HAP-1 (cell line): ENCODE measurements around the gene GPALPP1.
"Not testable (repeated sequence)": the region's sequence is repeated elsewhere in the genome, so short reads cannot be mapped to it uniquely, and the experiment has no call there.

ENCODE experiments used
- DNase-seq, 2 experiments: peaks; one replicate each; pipeline ENCODE4 v3.0.0-alpha.2; 2016 to 2020; ENCODE audit warnings: low spot score in 2 of 2
- H3K27me3 ChIP-seq: fragments of 250-450 bp; sonication (Bioruptor Pico); 2 replicates; pipeline ENCODE4 v1.5.1; 2020; ENCODE audit warnings: low read depth, mild to moderate bottlenecking, moderate library complexity
- H3K36me3 ChIP-seq: fragments of 250-450 bp; sonication (Bioruptor Pico); replicated peaks from 2 replicates; pipeline ENCODE4 v1.5.1; 2020; ENCODE audit warnings: mild to moderate bottlenecking
- H3K4me1 ChIP-seq: fragments of 250-450 bp; sonication (Bioruptor Pico); 2 replicates; pipeline ENCODE4 v1.5.1; 2020; ENCODE audit warnings: mild to moderate bottlenecking
- H3K4me3 ChIP-seq: fragments of 250-450 bp; sonication (Bioruptor Pico); 2 replicates; pipeline ENCODE4 v1.5.1; 2020; ENCODE audit warnings: mild to moderate bottlenecking, moderate library complexity
- H3K9me3 ChIP-seq: fragments of 250-450 bp; sonication (Bioruptor Pico); 2 replicates; pipeline ENCODE4 v1.5.1; 2020; ENCODE audit warnings: mild to moderate bottlenecking, moderate library complexity
- in situ Hi-C: fragments of 300-500 bp; cut with MboI; formaldehyde crosslinking; loops from 3 replicates; pipeline ENCODE4 v1.14.3; 2020; ENCODE audit warnings: low sequenced_read_pairs, inconsistent platforms, mixed read lengths

GPALPP1 gene, protein sequence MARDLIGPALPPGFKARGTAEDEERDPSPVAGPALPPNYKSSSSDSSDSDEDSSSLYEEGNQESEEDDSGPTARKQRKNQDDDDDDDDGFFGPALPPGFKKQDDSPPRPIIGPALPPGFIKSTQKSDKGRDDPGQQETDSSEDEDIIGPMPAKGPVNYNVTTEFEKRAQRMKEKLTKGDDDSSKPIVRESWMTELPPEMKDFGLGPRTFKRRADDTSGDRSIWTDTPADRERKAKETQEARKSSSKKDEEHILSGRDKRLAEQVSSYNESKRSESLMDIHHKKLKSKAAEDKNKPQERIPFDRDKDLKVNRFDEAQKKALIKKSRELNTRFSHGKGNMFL

GRCh38 chr13:44989071-44989889 is at the start of gene GPALPP1, which contains the start of gene NUFIP1:
GPALPP1 (plus strand) TSS chr13:44989538; CDS start chr13:44989655, 117 bp downstream.
NUFIP1 (minus strand) TSS chr13:44989471; CDS start chr13:44989436, 35 bp downstream.
- peak; percentile 91 to 93 for DNase-seq
- Histone ChIP-seq H3K9me3 (no peaks in the 10 kb centered on the region), H3K4me1 (peaks cover 9% of the 10 kb centered on the region), H3K27me3 (no peaks in the 10 kb centered on the region), H3K4me3 (peak within 1 kb of the TSS; percentile 94), H3K36me3 (peaks cover 7% of the 10 kb centered on the region)
- in situ Hi-C loops = no loop called here

GRCh38 chr13:44943411-44943810 is 45.9 kb upstream of the GPALPP1 start:
- not testable (repeated sequence) for H3K4me1 ChIP-seq, H3K4me3 ChIP-seq, DNase-seq, H3K9me3 ChIP-seq, H3K27me3 ChIP-seq
- H3K36me3 ChIP-seq = peaks cover 12% of the 10 kb centered on the region
- in situ Hi-C loops = loop anchor here (25.0 kb wide), 1 partner anchor 1031 kb away; no protein-coding TSS in a partner anchor

DNA sequence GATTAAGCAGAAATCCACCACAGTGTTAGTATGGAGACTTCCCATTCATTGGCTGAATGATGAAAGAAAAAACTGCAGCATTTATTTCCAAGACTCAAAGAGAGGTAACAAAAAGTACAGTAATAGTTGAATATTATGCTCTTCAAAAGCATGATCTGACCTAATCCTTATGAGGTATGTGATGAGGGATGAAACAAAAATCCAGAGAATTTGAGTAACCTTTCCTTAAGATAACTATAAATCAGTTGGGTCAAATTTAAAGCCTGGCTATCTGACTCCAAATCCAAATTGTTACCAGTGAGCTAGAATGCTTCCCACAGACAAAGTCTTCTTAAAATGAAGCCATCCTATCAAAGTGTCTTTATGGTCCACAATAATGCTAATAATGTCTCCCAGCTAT is 38.2 kb upstream of the GPALPP1 start:
- in situ Hi-C loops = no loop called here
- DNase-seq = no peak
- no peaks in the 10 kb centered on the region for H3K27me3 ChIP-seq
- no peaks in the 10 kb centered on the region for H3K9me3 ChIP-seq
- H3K4me1 ChIP-seq = no peaks in the 10 kb centered on the region
- no peak overlapping the region for H3K4me3 ChIP-seq
- H3K36me3 ChIP-seq = 0 out of 2 replicates have a peak, but pooled peaks cover 7% of the 10 kb centered on the region

DNA sequence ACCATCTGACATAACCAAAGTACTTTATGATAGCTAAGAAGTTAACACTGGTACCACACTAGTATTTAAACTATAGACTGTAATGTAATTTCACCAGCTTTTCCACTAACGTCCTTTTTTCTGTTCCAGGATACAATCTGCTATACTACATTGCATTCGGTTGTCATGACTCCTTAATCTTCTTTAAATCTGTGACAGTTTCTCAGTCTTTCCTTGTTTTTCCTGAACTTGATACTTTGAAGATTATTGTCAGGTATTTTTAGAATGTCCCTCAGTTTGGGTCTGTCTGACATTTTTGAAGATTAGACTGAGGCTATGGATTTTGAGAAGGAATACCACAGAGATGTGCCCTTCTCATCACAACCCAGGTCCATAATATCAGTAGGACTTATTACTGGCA is 36.7 kb upstream of the GPALPP1 start:
- in situ Hi-C loops = no loop called here
- H3K27me3 ChIP-seq = no peaks in the 10 kb centered on the region
- no peak overlapping the region for H3K4me3 ChIP-seq
- DNase-seq = no peak
- H3K36me3 ChIP-seq = 0 out of 2 replicates have a peak, but pooled peaks cover 7% of the 10 kb centered on the region
- H3K4me1 ChIP-seq = no peaks in the 10 kb centered on the region
- H3K9me3 ChIP-seq = no peaks in the 10 kb centered on the region

GRCh38 chr13:44954224-44954623 is 35.1 kb upstream of the GPALPP1 start:
- Histone ChIP-seq H3K4me3 (no peak overlapping the region), H3K9me3 (no peaks in the 10 kb centered on the region), H3K4me1 (no peaks in the 10 kb centered on the region), H3K27me3 (no peaks in the 10 kb centered on the region), H3K36me3 (0 out of 2 replicates have a peak, but pooled peaks cover 8% of the 10 kb centered on the region)
- in situ Hi-C loops = no loop called here
- DNase-seq = no peak

DNA sequence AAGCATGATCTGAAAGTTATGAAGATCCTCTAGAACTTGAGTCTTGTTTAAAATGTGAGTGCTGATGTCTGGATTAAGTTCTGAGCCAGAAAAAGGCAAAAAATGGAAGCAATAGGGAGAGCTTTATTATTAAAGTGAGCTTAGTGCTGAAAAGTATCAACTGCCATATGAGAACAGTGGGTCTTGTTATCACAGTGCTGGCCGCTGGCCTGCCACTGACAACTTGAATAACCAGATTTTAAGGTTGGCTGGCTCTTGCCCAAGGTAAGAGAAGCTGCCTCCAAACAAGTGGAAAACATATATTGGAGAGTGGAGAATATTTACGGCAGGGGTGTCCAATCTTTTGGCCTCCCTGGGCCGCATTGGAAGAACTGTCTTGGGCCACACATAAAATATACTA is 33.9 kb upstream of the GPALPP1 start:
- Histone ChIP-seq H3K27me3 (no peaks in the 10 kb centered on the region), H3K9me3 (no peaks in the 10 kb centered on the region), H3K4me3 (no peak overlapping the region), H3K4me1 (no peaks in the 10 kb centered on the region), H3K36me3 (0 out of 2 replicates have a peak, but pooled peaks cover 8% of the 10 kb centered on the region)
- no peak for DNase-seq
- in situ Hi-C loops = no loop called here

DNA sequence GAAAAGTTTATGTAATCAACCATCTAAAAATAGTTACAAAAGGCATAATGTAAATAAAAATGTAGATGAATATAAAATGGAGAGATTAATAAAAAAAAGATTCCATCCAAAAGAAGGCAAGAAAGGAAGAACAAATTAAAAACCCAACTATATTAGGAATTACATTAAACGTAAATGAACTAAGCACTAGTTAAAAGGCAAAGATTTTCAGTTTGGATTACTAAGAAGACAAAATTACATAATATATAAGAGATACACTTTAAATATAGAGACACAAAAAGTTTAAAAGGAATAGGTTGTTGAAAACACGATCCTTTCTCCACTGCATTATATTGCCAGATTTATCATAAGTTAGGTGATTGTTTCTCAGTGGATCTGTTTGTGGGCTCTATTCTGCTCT is 27.3 kb upstream of the GPALPP1 start:
- H3K4me1 ChIP-seq = no peaks in the 10 kb centered on the region
- in situ Hi-C loops = no loop called here
- no peaks in the 10 kb centered on the region for H3K9me3 ChIP-seq
- H3K36me3 ChIP-seq = peaks cover 45% of the 10 kb centered on the region
- H3K27me3 ChIP-seq = no peaks in the 10 kb centered on the region
- no peak overlapping the region for H3K4me3 ChIP-seq
- DNase-seq = no peak

DNA sequence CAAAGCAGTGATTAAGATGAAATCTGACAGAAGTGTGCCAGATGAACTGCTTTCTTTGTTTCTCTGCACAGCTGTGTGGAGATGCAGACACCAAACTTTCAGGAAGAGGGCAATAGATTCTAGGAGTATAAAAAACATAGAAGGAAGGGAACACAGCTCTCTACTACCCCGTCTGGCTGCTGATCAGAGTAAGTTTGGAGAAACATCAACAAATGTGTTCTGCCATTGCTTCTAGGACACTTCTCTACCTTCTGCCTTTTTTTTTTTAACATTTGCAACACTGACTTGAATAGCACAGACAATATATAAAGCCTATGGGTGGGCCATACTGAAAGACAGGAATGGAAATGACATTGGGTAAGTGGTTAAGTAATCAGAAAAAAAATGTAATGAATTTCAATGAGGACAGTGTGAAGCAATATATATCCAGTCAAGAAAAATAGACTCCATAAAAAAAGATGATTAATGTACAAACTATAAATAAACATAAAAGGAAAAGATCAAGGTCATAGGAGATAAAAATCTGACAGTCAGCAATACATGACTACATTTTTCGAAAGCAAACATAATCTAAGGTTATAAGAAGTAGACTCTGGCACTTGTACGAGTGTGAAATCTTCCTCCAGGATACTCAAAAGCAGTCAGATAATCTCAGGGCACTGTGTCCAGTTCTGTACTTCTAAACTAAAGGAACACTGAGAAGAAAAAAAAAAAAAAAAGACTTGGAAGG is 21.5 kb upstream of the GPALPP1 start:
- in situ Hi-C loops = no loop called here
- Histone ChIP-seq H3K4me1 (peaks cover 10% of the 10 kb centered on the region), H3K9me3 (no peaks in the 10 kb centered on the region), H3K27me3 (no peaks in the 10 kb centered on the region), H3K36me3 (peaks cover 38% of the 10 kb centered on the region), H3K4me3 (no peak overlapping the region)
- DNase-seq = no peak

- Histone ChIP-seq H3K9me3 (no peaks in the 10 kb centered on the region), H3K27me3 (no peaks in the 10 kb centered on the region), H3K4me1 (peaks cover 10% of the 10 kb centered on the region), H3K36me3 (peaks cover 35% of the 10 kb centered on the region), H3K4me3 (no peak overlapping the region)
- in situ Hi-C loops = no loop called here
- DNase-seq = no peak
These were observed 20.9 kb upstream of the GPALPP1 start for GRCh38 chr13:44968434-44968815.

- Histone ChIP-seq H3K27me3 (no peaks in the 10 kb centered on the region), H3K36me3 (peaks cover 27% of the 10 kb centered on the region), H3K9me3 (no peaks in the 10 kb centered on the region), H3K4me3 (no peak overlapping the region), H3K4me1 (peaks cover 10% of the 10 kb centered on the region)
- in situ Hi-C loops = loop anchor here (10.0 kb wide), 1 partner anchor 485 kb away; no protein-coding TSS in a partner anchor
- DNase-seq = peak; percentile 31 to 82
These were observed 19.5 kb upstream of the GPALPP1 start for GRCh38 chr13:44969551-44970484.

DNA sequence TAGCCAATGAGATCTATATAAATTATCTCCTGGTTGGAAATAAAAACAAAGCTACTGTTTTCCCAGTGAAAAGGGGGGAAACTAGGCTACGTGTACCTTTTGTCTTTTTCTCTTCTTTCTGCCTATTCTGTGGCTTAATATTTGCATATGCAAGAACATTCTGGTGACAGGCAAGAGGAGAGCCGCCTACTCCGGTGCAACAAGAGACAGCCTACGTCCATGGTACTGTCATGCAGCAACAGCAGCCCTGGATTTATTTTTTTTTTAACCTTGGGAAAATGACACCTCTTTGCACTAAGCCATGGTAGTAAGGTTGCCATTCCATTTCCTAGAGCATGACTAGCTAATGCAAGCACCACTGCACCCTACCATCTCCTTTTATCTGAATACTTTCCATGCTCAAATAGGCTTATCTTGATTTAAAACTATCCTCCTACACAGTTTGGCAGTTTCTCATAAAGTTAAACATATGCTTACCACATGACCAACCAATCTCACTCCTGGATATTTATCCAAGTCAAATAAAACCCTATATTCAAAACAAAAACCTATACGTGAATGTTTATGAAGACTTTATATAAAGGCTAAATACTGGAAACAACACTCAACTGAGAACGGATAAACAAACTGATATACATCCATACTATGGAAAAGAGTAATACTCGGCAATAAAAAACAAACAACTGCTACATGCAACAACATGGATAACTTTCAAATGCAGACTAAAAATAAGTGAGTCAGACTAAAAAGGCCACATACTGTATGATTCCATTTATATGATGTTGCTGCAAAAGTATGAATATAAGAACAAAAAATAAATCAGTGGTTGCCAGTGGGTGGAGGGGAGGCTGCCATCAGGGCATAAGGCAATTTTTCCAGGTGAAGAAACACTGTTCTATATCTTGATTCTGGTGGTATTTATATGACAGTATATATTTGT is 17.4 kb upstream of the GPALPP1 start:
- H3K4me1 ChIP-seq = peaks cover 10% of the 10 kb centered on the region
- peak; percentile 24 to 30 for DNase-seq
- in situ Hi-C loops = loop anchor here (10.0 kb wide), 1 partner anchor 487 kb away; no protein-coding TSS in a partner anchor
- no peak overlapping the region for H3K4me3 ChIP-seq
- no peaks in the 10 kb centered on the region for H3K9me3 ChIP-seq
- peaks cover 20% of the 10 kb centered on the region for H3K36me3 ChIP-seq
- H3K27me3 ChIP-seq = no peaks in the 10 kb centered on the region
